CD14-positive monocyte (primary cell): Measurements from ENCODE around the gene SLC24A4. TPM values are rescaled to one million over a fixed set of nuclear protein-coding genes. Genes with fewer than 3 reads are reported as not detected.

Source experiments
- DNase-seq, 3 donors: peaks; one replicate each; pipeline ENCODE4 v3.0.0-alpha.2; 2011 to 2022
- H2AFZ ChIP-seq: 2 replicates; pipeline ENCODE4 v1.6.0; 2012; ENCODE audit warnings: mild to moderate bottlenecking, low read depth, low read length, inconsistent platforms; ENCODE audit not compliant: insufficient read depth, poor library complexity, severe bottlenecking
- H3K27ac ChIP-seq, 2 donors: 1 replicate in 1 of 2; 2 replicates in 1 of 2; pipeline ENCODE4 v1.5.1; 2012 to 2013; ENCODE audit warnings: low read length in 2 of 2, control low read depth in 1 of 2, inconsistent platforms in 1 of 2, low read depth in 1 of 2, mild to moderate bottlenecking in 1 of 2
- H3K27me3 ChIP-seq, 2 donors: one replicate each; pipeline versions ENCODE4 v1.6.0 to v1.6.1; 2011 to 2013; ENCODE audit warnings: low read length in 2 of 2; ENCODE audit not compliant: control insufficient read depth in 2 of 2, insufficient read depth in 2 of 2
- H3K36me3 ChIP-seq, 2 donors: replicated peaks in 1 of 2; 1 replicate in 1 of 2; 2 replicates in 1 of 2; pipeline versions ENCODE4 v1.5.1 to v1.6.1; 2012 to 2013; ENCODE audit warnings: low read length in 2 of 2, control low read depth in 1 of 2, inconsistent platforms in 1 of 2, mild to moderate bottlenecking in 1 of 2; ENCODE audit not compliant: insufficient read depth in 2 of 2, control insufficient read depth in 1 of 2
- H3K4me1 ChIP-seq, 2 donors: 1 replicate in 1 of 2; 2 replicates in 1 of 2; pipeline versions ENCODE4 v1.5.1 to v1.6.1; 2012 to 2013; ENCODE audit warnings: low read length in 2 of 2, control low read depth in 1 of 2, inconsistent platforms in 1 of 2, mild to moderate bottlenecking in 1 of 2, moderate library complexity in 1 of 2; ENCODE audit not compliant: insufficient read depth in 2 of 2, control insufficient read depth in 1 of 2
- H3K4me2 ChIP-seq: replicated peaks from 2 replicates; pipeline ENCODE3; 2012; ENCODE audit warnings: low read length, moderate library complexity, mild to moderate bottlenecking; ENCODE audit not compliant: poor library complexity, severe bottlenecking; ENCODE audit errors: extremely low read depth
- H3K4me3 ChIP-seq, 3 experiments: fragments of 200-600 bp in 1 of 3; sonication (generic) in 1 of 3; replicated peaks in 1 of 3; 1 replicate in 2 of 3; 2 replicates in 1 of 3; pipeline ENCODE4 v1.5.1; 2011 to 2013; ENCODE audit warnings: low read length in 3 of 3, mild to moderate bottlenecking in 3 of 3, control low read depth in 2 of 3, low read depth in 2 of 3, inconsistent platforms in 1 of 3, moderate library complexity in 1 of 3
- H3K79me2 ChIP-seq: 2 replicates; pipeline ENCODE4 v1.6.0; 2012; ENCODE audit warnings: mild to moderate bottlenecking, control low read depth, inconsistent platforms, low read length, moderate library complexity; ENCODE audit not compliant: insufficient read depth
- H3K9ac ChIP-seq: 2 replicates; pipeline ENCODE4 v1.6.0; 2017; ENCODE audit warnings: low read length, mild to moderate bottlenecking; ENCODE audit not compliant: insufficient read depth, poor library complexity, severe bottlenecking
- H3K9me3 ChIP-seq, 2 donors: replicated peaks in 1 of 2; 1 replicate in 1 of 2; 2 replicates in 1 of 2; pipeline versions ENCODE4 v1.5.1 to v1.6.1; 2012 to 2013; ENCODE audit warnings: low read length in 2 of 2, control low read depth in 1 of 2; ENCODE audit not compliant: control insufficient read depth in 1 of 2, insufficient read depth in 1 of 2
- H4K20me1 ChIP-seq: 2 replicates; pipeline ENCODE4 v1.6.0; 2012; ENCODE audit warnings: mild to moderate bottlenecking, low read length, control low read depth, moderate library complexity; ENCODE audit not compliant: insufficient read depth
- H3K27ac Mint-ChIP-seq, 7 donors: one replicate each; pipeline ENCODE4 v1.8.0; 2020; ENCODE audit warnings: mild to moderate bottlenecking in 7 of 7, mixed read lengths in 7 of 7, moderate library complexity in 6 of 7, inconsistent platforms in 2 of 7
- H3K27me3 Mint-ChIP-seq, 3 donors: one replicate each; pipeline ENCODE4 v1.8.0; 2021 to 2022; ENCODE audit warnings: low read depth in 3 of 3, mild to moderate bottlenecking in 3 of 3, mixed read lengths in 3 of 3, moderate library complexity in 3 of 3, inconsistent platforms in 1 of 3
- H3K36me3 Mint-ChIP-seq, 2 donors: one replicate each; pipeline ENCODE4 v1.8.0; 2020; ENCODE audit warnings: mixed read lengths in 2 of 2, inconsistent platforms in 1 of 2, mild to moderate bottlenecking in 1 of 2
- H3K4me1 Mint-ChIP-seq: one replicate; pipeline ENCODE4 v1.8.0; 2020; ENCODE audit warnings: mild to moderate bottlenecking, mixed read lengths
- H3K4me3 Mint-ChIP-seq, 2 donors: one replicate each; pipeline ENCODE4 v1.8.0; 2020; ENCODE audit warnings: mild to moderate bottlenecking in 2 of 2, mixed read lengths in 2 of 2, moderate library complexity in 1 of 2
- H3K9me3 Mint-ChIP-seq, 7 donors: one replicate each; pipeline ENCODE4 v1.8.0; 2020 to 2022; ENCODE audit warnings: mixed read lengths in 7 of 7, mild to moderate bottlenecking in 6 of 7, moderate library complexity in 6 of 7, inconsistent platforms in 2 of 7
- CTCF ChIP-seq: fragments of 200-600 bp; IDR thresholded peaks from one replicate; pipeline ENCODE4 v1.8.0; 2022; ENCODE audit warnings: antibody characterized with exemption, mild to moderate bottlenecking
- WGBS: methylation state at CpG from one replicate; pipeline ENCODE4 v1.1.5; 2013; ENCODE audit warnings: missing lambda C conversion rate; ENCODE audit not compliant: insufficient coverage; 5-methylcytosine and 5-hydroxymethylcytosine counted together
- intact Hi-C, 2 donors: fragments of 100-400 bp; cut with micrococcal nuclease; formaldehyde crosslinking; loops; one replicate each; pipeline versions ENCODE4 v1.15.0 to v1.15.1; 2023
- polyA plus RNA-seq, 3 donors: library from polyadenylated mRNA; depleted of rRNA in 1 of 3; unstranded in 2 of 3; stranded (reverse) in 1 of 3; fragments of 300-500 nt in 2 of 3; fragments of >200 nt in 1 of 3; fragmentation: Illumina TruSeq in 2 of 3; gene quantifications; 1 replicate in 2 of 3; 2 replicates in 1 of 3; pipeline ENCODE4 v1.2.3, GENCODE V29; 2012 to 2021

The SLC24A4 gene
- polyA plus RNA-seq, 3 donors: 20.0 to 41.9 (median 26.5) TPM

GRCh38 chr14:92471919-92472318, 149.0 kb downstream of the SLC24A4 start:
- peaks cover 0 to 9% (median 0%) of the 10 kb centered on the region in 7 donors for H3K9me3 Mint-ChIP-seq
- Histone ChIP-seq H3K27me3 (no peaks in the 10 kb centered on the region), H3K4me1 (peaks cover 64 to 73% of the 10 kb centered on the region in 2 donors), H3K9ac (no peak overlapping the region), H3K4me3 (peak overlapping the region in 1 of 3 experiments; percentile 14), H3K36me3 (peaks cover 0 to 11% of the 10 kb centered on the region in 2 donors), H3K9me3 (no peaks in the 10 kb centered on the region), H3K4me2 (peak overlapping the region; percentile 9), H2AFZ (no peak overlapping the region), H3K27ac (peak overlapping the region; percentile 24 to 92), H3K79me2 (peaks cover 87% of the 10 kb centered on the region), H4K20me1 (peaks cover 9% of the 10 kb centered on the region)
- H3K4me1 Mint-ChIP-seq: peaks cover 72% of the 10 kb centered on the region
- intact Hi-C loops: loop anchor here in 1 of 2 donors (2.0 to 5.0 kb wide), 3 partner anchors 15 to 75 kb away; no protein-coding TSS in a partner anchor
- peak overlapping the region in 1 of 2 donors; percentile 65 for H3K4me3 Mint-ChIP-seq
- DNase-seq: peak in 2 of 3 donors; percentile 47 to 57
- peaks cover 21 to 48% of the 10 kb centered on the region in 2 donors for H3K36me3 Mint-ChIP-seq
- peak overlapping the region; percentile 61 to 98 (median 86) for H3K27ac Mint-ChIP-seq
- TF ChIP-seq CTCF: no peak
- no peaks in the 10 kb centered on the region for H3K27me3 Mint-ChIP-seq

- intact Hi-C loops: loop anchor here in 1 of 2 donors (2.0 to 5.0 kb wide), 3 partner anchors 14 to 76 kb away; no protein-coding TSS in a partner anchor
- Mint-ChIP-seq H3K27ac (peak overlapping the region; percentile 84 to 98 (median 92)), H3K9me3 (peaks cover 0 to 4% (median 0%) of the 10 kb centered on the region in 7 donors), H3K36me3 (peaks cover 14 to 44% of the 10 kb centered on the region in 2 donors), H3K4me1 (peaks cover 72% of the 10 kb centered on the region), H3K4me3 (peak overlapping the region; percentile 49 to 80), H3K27me3 (no peaks in the 10 kb centered on the region)
- Histone ChIP-seq H3K9me3 (no peaks in the 10 kb centered on the region), H4K20me1 (peaks cover 5% of the 10 kb centered on the region), H3K27me3 (no peaks in the 10 kb centered on the region), H3K27ac (peak overlapping the region; percentile 90 to 92), H3K36me3 (peaks cover 0 to 7% of the 10 kb centered on the region in 2 donors), H3K9ac (peak overlapping the region; percentile 32), H3K4me3 (peak overlapping the region in 1 of 3 experiments; percentile 53), H2AFZ (no peak overlapping the region), H3K79me2 (peaks cover 87% of the 10 kb centered on the region), H3K4me1 (peaks cover 64 to 82% of the 10 kb centered on the region in 2 donors), H3K4me2 (peak overlapping the region; percentile 58)
- WGBS: 0% methylated on average over 1 of the region's 1 CpG
- peak; percentile 60 to 78 (median 75) for DNase-seq
- no peak for TF ChIP-seq CTCF
Observed at GRCh38 chr14:92472860-92473259, 149.9 kb downstream of the SLC24A4 start.
